ENCODE data around the gene FAM13C.

GRCh38 chr10:59372543-59372942 lies 10.2 kb upstream of the FAM13C start:
- TF ChIP-seq CTCF (IDR thresholded peaks at IDR 0.05) = no peak
- TF ChIP-seq POLR2A (IDR thresholded peaks at IDR 0.05) = no peak
